ENCODE data around the gene ASB13.

ASB13 gene

DNA sequence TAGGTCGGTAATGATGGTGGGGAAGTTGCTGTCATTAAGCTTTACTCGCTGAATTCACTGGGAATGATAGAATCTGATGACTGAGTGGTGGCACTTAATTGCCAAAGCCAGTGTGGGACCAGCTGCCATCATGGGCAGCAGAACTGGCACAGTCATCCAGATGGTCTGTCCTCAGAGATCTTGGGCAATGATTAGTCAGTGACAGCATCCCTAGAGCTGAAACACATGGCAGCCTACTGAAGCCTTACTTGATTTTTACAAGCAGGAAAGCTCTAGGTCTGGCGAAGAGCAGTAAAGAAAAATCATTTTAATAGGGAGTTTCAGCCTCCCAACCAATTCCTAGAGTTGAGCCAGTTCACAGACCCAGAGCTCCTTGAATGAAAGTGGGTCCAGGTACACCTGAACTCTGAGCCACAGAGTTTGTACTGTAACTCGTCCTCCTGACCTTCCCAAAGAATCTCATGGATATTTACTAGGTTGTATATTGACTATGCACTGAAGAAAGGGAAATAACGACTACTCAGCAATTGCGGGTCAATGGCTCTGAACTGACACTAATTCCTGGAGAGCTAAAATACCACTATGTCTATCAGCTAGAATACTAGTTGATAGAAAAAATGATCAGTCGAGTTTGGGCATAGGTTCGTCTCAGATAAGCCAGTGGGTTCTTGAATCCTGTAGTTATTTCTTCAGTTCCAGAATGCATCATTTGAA, 4.4 kb upstream of the ASB13 start:
- no peak overlapping the region for H3K27ac ChIP-seq
- no peak for DNase-seq (ENCODE audit: low read depth, low spot score)

DNA sequence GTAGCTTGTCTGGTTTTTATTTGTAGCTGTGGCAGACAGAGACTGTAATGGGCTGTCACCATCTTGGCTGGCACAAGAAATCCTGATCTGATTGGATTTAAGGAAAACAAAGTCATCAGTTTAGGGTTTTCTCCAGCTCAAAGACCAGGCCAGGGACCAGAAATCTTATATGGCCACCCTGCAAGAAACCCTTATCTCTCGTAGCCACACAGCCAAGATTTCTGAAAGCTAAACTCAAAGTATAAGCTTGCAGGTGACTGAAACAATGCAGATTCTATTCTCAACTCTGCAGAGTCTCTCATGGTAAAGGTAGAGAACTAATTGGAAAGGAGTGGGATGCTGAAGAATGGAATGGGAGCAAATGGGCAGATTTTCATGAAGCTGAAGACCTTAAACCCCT, 3.2 kb upstream of the ASB13 start:
- no peak overlapping the region for H3K27ac ChIP-seq
- DNase-seq (ENCODE audit: low read depth, low spot score): no peak

DNA sequence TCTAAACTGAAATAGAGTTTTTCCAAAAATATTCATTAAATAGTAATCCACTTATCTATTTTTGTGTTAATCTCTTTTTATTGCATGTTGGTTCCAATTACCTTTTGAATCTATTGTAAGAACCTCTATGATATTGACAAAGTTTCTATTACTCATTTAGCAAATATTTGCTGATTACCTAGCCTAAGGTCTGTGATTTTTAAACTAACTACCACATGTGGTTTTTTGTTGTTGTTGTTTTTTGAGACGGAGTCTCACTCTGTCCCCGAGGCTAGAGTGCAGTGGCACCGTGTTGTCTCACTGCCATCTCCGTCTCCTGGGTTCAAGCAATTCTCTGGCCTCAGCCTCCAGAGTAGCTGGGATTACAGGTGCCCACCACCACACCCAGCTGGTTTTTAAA, 2.0 kb upstream of the ASB13 start:
- no peak overlapping the region for H3K27ac ChIP-seq
- no peak for DNase-seq (ENCODE audit: low read depth, low spot score)

DNA sequence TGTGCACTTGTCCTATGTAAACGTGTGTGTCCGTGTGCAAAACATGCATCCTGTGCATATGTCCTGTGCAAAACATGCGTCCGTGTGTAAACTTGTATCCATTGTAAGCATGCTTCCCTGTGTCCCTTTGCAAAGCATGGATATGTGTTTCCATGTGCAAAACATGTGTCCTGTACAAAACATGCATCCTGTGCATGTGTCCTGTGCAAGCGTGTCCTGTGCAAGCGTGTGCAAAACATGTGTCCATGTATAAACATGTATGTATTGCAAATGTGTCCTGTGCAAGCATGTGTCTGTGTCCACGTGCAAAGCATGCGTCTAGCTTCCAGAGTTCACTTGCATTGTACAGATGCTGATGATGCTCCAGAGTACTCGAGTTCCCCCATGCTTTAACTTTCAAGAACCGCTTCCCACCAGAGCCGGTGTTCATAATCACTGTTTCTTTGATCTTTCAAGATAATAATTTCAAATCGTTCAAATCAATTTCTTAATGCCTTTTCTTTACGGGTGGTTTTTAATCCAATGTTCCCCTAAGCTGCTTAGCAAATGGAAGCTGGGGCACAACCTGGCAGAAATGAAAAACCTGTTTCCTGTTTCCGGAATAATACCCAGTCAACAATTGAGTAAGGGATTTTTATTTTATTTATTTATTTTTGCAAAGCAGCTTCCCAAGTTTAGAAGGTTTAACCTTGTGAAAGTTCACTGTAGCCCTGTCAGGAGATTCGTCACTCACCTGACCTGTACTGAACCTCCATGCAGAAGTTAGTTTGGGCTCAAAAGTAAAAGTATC, 641 bp upstream of the ASB13 start:
- no peak for DNase-seq (ENCODE audit: low read depth, low spot score)
- no peak overlapping the region for H3K27ac ChIP-seq

DNA sequence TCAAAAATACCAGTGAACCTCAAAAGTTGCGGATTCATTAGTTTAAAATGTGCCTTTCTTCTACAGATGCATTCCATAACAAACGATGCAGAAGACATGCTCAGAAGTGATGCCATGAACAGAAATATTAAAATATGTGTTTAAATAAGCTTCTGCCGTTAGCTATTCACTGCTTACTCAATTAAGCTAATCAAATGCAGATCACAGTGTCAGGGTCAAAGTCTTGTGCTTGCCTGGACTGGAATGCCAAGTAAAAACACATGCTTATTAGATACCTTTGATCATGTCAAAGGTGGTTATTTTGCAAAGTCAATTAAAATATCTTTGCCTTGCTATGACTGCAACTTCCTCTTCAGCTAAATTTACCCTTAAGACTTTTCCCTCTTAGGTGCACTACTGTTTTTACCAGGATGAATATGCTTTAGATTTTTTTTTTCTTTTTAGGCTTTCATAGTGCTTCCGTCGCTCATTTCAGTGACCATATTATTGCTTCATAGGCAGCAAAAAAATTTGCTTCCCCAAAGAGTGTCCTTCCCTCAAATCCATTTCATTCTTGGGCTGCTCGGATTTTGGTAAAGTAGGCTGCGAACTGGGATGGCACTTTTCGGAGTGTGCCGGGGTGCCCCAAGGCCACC, 905 bp downstream of the ASB13 start:
- DNase-seq (ENCODE audit: low read depth, low spot score): no peak
- no peak overlapping the region for H3K27ac ChIP-seq

DNA sequence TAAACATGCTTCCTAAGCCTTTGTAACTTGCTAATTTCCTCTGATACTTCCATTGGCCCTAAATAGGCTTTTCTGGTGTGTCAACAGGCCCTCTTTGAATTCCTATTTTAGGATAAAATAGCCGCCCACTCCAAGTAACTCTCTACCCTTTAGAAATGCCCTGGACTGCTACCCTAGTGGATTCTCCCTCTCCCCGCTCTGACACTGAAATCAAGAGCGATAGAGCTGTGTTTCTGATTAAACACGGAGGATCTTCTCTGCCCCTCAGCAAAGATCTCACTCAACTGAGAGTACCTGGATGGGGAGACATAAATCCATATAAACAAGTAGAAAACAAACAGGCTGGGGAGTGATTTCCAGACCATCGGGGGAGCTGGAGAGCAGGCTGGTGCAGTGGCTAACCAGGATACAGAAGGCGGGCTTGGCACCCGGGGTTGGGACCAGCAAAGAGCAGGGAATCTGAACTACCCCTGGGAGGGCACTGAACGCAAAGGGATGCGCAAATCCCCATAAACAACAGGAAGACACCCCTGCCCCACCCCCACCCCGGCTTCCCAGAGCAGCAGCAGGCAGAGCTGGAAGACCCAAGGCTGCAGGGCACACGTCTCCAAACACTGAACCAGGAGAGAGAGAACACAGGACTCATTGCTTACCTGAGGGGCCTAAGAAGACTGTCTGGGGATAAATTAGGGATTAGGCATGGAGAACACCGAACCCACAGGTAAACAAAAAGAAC, 2.5 kb downstream of the ASB13 start:
- no peak for DNase-seq (ENCODE audit: low read depth, low spot score)
- no peak overlapping the region for H3K27ac ChIP-seq

DNA sequence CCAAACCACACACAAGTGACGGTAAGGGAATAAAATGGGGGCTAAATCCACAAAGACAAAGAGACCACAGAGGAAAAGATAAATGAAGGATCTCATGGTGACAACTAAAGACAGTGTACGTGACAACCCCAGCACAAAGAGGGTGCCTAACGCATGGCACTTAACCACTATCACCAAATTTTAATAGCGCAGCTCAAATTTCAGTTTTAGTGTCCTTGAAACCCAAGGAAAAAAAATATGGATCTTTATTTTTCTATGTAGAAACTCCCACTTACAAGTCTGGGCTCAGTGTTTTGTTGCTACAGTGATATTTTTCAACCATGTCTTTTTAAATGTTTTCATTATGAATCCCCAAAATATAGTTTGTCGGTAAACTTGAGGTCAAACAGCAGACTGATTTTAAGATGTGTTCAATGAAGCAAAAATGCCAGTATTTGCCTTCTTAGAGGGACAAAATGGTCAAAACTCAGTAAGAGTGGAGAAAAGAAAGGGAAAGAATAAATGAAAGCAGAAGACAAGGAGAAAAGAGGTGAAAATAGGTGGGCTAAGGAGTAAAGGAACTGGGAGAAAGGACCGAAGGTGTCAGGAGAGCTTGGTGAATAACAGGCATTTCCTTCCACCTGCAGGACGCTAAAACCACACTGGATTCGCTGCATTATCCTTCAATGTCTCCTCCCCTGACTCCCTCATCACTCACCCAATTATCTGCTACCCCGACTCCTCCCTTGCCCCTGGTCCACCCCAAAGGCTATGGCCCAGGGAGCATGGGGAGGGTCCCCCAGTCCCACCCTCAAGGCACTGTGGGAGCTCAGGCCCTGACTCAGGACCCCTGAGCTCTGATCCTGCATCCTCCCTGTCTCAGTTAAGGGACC, 3.5 kb downstream of the ASB13 start:
- no peak overlapping the region for H3K27ac ChIP-seq
- DNase-seq (ENCODE audit: low read depth, low spot score): no peak

DNA sequence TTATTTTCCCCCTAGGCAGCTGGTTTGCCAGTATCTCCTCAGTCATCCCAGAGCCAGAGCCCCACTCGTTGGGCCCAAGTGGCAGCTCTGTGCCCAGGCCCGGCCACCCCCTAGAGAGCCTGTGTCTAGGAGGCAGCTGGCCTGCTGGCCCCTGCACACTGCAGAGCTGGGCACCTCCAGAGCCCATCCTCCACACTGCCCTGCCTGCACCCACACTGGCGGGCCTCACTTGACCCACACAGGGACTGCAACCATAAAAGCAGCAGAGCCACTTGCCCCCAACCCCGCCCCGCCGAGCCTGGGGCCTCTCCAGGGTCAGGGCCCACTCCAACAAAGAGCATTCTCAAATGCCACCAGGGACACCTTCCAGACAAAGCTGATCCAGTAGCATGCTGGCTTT, 5.4 kb downstream of the ASB13 start:
- DNase-seq (ENCODE audit: low read depth, low spot score): no peak
- no peak overlapping the region for H3K27ac ChIP-seq

DNA sequence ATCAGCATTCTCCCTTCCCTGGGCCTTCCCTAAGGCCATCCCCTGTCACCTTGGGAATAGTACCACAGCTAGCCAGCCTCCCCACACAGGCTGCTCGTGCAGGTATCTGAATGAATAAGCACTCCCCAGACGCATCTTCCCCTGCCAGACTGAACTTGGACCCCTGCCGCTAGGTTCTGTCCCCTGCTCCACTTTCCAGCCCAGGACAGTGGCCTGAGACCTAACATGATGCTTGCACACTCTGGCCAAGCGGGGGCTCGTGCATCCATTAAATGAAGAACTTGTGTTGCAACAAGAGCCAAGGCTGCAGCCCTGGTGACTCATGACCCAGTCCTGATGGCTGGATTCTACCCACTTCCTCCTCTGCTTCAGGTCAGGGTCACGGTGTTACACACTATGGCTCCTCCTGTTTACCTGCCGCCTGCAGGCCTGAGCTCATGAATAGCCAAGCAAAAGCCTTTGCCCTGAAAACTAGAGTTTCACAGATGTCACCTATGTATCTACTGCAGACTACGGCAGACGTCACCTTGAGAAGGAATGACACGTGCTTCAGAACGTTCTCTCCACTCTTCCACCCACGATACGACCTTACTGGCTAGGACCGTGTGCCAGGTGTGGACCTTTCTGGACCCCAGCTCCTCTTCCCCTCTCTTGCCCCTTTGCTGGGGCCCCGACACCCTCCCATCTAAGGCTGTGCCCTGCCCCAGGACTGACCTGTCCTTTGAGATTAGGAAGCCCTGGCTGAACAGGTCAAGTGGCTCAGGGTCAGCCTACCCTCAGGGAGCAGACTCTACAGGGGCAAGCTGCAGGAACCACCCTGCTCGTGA, 6.5 kb downstream of the ASB13 start:
- H3K27ac ChIP-seq: no peak overlapping the region
- peak; percentile 55 for DNase-seq (ENCODE audit: low read depth, low spot score)

DNA sequence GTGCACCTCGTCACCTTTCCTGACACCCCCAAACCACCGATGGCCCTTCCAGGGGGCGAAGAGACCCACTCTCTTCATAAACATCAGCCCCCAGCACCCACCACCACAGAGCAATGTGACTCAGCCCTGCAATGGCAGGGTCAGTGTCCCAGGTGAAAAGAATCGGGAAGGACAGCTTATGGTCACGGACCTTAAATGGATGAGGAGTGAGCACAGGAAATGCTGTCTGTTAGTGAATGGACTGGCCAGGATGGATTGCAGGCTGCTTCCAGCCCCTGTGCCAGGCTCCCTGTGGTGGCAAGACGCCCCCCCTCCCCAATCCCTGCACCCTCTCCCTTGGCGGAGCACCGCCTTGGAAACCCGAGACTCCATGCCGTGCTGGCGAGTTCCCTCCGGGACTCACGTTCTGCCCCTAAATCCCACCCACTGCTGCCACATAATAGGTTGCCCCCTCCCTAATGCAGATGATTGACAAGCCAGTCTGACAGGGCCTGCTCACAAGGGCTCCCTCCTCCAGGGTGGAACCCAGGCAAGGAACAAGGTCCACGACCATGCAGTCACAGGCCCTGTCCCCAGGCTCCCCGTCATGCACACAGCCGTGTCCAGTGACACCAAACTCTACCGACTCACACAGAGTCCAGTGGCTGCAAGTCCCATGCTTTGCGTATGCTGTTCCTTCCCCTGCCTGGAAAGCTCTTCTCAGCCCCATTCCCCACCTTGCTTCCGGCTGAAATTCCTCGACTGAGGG, 7.3 kb downstream of the ASB13 start:
- no peak overlapping the region for H3K27ac ChIP-seq
- no peak for DNase-seq (ENCODE audit: low read depth, low spot score)

DNA sequence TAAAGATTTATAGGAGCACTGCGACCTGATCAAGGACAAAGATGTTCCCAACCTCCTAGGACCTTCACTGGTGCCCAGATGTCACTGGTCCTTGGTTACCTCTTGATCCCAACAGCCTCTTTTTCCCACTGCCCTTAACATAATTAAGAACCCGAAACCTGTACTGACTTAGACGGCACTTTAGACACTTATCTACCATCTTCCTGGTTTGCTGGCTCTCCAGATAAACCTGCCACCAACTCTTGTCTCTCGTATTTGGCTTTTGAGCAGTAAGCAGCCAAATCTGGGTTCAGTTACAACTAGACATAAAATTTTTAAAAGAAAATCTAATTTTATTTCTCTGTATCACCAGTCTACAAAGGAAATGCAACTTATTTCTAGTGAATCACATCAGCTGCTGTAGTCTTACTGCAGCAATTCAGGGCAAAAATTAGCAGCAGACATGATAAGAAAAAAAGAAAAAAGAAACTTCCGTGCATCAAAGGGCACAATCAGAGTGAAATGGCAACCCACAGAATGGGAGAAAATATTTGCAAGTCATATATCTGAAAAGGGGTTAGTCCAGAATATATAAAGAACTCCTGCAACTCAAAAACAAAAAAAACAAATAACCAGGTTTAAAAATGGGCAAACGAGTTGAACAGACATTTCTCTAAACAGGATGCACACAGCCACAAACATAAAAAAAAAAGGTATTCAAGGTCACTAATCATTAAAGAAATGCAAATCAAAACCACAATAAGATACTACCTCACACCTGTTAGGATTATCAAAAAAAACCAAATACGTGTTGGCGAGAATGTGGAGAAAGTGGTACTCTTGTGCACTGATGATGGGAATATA, 9.4 kb downstream of the ASB13 start:
- no peak overlapping the region for H3K27ac ChIP-seq

DNA sequence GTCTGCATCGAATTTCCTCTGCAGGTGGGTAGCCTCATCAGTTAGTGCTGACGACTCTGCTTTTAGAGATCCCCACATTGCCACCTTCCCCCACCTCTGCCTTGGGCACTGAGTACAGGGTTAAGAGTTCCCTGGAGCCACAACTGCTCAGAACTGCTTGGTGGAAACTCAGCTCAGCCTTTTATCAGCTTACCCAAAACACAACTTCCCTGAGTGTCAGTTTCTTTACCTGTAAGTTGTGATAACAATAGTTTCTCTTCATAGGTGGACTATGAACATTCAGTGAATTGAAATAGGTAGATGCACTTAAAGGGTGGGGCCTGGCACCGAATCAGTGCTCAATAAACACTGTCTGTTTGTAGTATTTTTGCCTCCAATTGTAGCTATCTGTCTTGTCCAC, 11.3 kb downstream of the ASB13 start:
- no peak overlapping the region for H3K27ac ChIP-seq
- no peak for DNase-seq (ENCODE audit: low read depth, low spot score)

More for the DNA sequence above, 9.4 kb downstream of the ASB13 start:
- DNase-seq (ENCODE audit: low read depth, low spot score): no peak

DNA sequence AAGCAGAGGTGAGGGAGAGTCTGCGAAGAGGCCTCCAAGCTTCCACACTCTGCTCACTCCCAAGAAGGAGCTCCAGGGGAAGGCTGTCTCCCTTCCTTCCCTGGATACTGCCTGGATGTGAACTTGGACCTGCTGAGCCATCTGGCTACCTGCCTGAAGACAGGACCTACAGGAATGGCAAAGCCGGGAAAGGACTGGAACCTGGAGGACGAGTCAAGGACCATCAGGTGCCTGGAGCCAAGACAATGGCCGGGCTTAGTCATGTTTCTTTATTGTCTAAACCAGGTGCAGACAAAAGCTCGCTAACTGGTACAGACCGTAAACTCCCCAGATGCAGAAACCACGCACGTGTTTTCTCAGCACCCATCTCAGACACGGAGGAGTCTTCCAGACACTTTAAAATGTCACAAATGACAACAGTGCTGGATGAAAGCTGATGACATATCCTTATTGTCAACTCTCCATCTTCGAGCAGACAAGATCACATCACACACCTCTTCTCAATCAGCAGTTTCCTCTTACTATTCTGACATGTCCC, 12.1 kb downstream of the ASB13 start:
- no peak for DNase-seq (ENCODE audit: low read depth, low spot score)
- no peak overlapping the region for H3K27ac ChIP-seq

DNA sequence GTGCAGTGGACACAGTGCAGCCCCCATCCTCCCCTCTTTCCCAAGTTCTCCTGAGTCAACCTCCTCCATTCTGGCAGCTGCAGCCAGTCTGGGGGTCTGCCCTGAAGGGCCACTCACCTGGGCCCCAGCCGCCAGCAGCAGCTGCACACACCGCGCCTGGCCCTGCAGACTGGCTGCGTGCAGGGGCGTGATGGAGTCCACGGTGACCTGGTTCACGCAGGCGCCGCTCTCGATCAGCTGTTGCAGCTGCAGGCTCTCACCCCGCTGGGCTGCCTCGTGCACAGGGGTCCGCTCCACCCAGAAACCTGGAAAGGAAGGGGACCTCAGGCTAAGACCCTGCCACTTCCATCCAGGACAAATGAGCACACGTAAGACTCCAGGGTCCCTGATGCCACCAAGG, 13.6 kb downstream of the ASB13 start:
- no peak overlapping the region for H3K27ac ChIP-seq

DNA sequence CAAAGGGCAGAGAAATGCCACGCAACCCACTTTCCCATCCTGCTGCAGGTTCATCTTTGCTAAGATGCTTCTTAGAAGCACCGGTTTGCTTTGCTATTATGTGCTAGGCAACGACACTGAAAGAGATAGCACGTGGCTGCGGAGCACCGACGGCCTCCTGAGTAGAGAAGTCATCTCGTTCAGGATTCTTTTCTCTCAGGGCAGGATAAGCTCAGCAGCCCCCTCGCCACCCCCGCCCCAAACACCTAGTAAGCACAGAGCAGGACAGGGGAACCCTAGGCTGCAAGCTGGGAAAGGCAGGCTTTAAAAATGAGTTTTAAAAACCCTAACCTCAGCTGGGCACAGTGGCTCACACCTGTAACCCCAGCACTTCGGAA, 15.0 kb downstream of the ASB13 start:
- H3K27ac ChIP-seq: no peak overlapping the region
- DNase-seq (ENCODE audit: low read depth, low spot score): no peak

More for the DNA sequence above, 13.6 kb downstream of the ASB13 start:
- DNase-seq (ENCODE audit: low read depth, low spot score): no peak

DNA sequence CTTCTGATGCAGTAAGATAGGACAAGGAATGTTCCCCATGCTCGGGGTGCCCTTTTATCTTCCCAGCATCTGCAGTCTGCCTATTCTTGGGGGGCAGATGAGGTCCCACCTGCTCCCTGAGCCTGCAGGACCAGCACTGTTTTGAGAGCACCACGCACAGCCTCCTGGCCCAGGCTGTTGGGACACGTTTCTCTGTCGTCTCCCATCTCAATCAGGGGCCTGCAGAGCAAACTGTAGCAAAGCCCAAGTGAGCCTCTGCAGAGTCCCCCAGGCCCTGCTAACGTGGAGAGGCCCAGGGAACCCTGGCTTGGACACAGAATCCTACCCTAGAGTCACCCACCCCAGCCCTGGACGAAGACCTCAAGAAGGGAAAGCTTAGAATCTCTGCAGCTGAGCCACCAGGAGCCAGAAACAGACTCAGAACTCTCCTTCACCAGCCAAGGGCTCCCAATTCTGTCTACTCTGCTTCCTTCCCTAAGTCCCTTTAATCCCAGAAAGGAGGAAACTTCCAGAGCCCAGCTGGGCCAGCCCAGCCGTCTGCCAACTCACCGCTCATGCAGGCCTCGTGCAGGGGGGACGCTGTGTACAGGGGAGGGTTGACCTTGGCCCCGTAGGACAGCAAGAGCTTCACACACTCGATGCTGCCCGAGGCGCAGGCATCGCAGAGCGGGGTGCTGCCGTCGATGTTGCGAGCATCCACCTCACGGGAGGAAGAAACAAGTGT, 15.6 kb downstream of the ASB13 start:
- DNase-seq (ENCODE audit: low read depth, low spot score): no peak
- no peak overlapping the region for H3K27ac ChIP-seq

DNA sequence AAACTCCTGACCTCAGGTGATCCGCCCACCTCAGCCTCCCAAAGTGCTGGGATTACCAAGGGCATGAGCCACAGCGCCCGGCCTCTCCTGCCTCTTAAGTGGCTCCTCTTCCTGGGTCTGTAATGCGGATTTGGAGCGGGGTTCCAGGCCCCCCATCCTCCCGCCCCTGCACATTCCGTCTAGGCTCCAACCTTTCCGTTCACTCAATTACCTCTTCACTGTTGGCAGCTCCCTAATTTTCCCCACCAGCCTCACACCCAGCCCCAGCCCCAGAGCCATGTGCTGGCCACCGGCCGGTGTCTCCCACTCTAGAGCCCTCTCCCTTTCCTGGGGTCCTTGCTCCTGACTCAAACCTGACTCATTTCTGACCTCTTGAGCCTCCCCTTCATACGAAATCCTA, 16.6 kb downstream of the ASB13 start:
- DNase-seq (ENCODE audit: low read depth, low spot score): no peak
- H3K27ac ChIP-seq: no peak overlapping the region

All from epithelial cell of prostate (primary cell).